Inferior parietal cortex (tissue), 1 donor: Measurements from ENCODE around the gene PNPLA3.

Experiments used
- DNase-seq: peaks from one replicate; pipeline ENCODE4 v3.0.0-alpha.2; 2016; ENCODE audit errors: extremely low spot score

The PNPLA3 gene

GRCh38 chr22:43993072-43993760 lies 69.6 kb downstream of the PNPLA3 start:
- DNase-seq: peak; percentile 66

- DNase-seq: no peak
Observed at GRCh38 chr22:43994006-43994405, 70.4 kb downstream of the PNPLA3 start.

- DNase-seq: no peak
Observed at GRCh38 chr22:43994416-43994815, 70.8 kb downstream of the PNPLA3 start.

- DNase-seq: no peak
Observed at GRCh38 chr22:43995057-43995685, 71.6 kb downstream of the PNPLA3 start.

- no peak for DNase-seq
Observed at GRCh38 chr22:43995798-43996169, 72.2 kb downstream of the PNPLA3 start.

GRCh38 chr22:43996170-43996980 lies 72.8 kb downstream of the PNPLA3 start:
- DNase-seq: peak; percentile 43

- no peak for DNase-seq
Observed at GRCh38 chr22:43996981-43997265, 73.3 kb downstream of the PNPLA3 start.
